ENCODE measurements around the gene NEU2.

The NEU2 gene

GRCh38 chr2:233032551-233033320 lies at the start of gene NEU2:
Gene NEU2 (plus strand): TSS chr2:233032672. CDS start chr2:233032672, 0 bp downstream.
- DNase-seq: no peak

- DNase-seq: no peak
Observed at GRCh38 chr2:232982926-232983668, 49.4 kb upstream of the NEU2 start.

GRCh38 chr2:232983669-232984140 lies 48.8 kb upstream of the NEU2 start:
- DNase-seq: no peak

GRCh38 chr2:232984451-232985207 lies 47.8 kb upstream of the NEU2 start:
- DNase-seq: no peak

GRCh38 chr2:232986155-232986554 lies 46.3 kb upstream of the NEU2 start:
- DNase-seq: no peak

- DNase-seq: no peak
Observed at GRCh38 chr2:232993231-232993821, 39.1 kb upstream of the NEU2 start.

GRCh38 chr2:232994446-232994845 lies 38.0 kb upstream of the NEU2 start:
- DNase-seq: no peak

- no peak for DNase-seq
Observed at GRCh38 chr2:232997749-232998665, 34.5 kb upstream of the NEU2 start.

GRCh38 chr2:232998666-232998985 lies 33.8 kb upstream of the NEU2 start:
- no peak for DNase-seq

- no peak for DNase-seq
Observed at GRCh38 chr2:232999354-232999753, 33.1 kb upstream of the NEU2 start.

GRCh38 chr2:233000886-233001750 lies 31.4 kb upstream of the NEU2 start:
- no peak for DNase-seq

- DNase-seq: no peak
Observed at GRCh38 chr2:233002829-233003657, 29.4 kb upstream of the NEU2 start.

GRCh38 chr2:233003658-233004555 lies 28.6 kb upstream of the NEU2 start:
- peak; percentile 17 for DNase-seq

- peak; percentile 25 for DNase-seq
Observed at GRCh38 chr2:233005096-233005495, 27.4 kb upstream of the NEU2 start.

- peak; percentile 12 for DNase-seq
Observed at GRCh38 chr2:233006648-233007047, 25.8 kb upstream of the NEU2 start.

GRCh38 chr2:233007270-233007669 lies 25.2 kb upstream of the NEU2 start:
- peak; percentile 14 for DNase-seq

GRCh38 chr2:233007739-233008138 lies 24.7 kb upstream of the NEU2 start:
- DNase-seq: no peak

- no peak for DNase-seq
Observed at GRCh38 chr2:233009661-233010060, 22.8 kb upstream of the NEU2 start.

Measured in activated effector memory CD4-positive, alpha-beta T cell treated with anti-CD3 and anti-CD28 coated beads, Interleukin-2, amount 50 U/mL, for 16 hours (primary cell).